Measurements from ENCODE around the gene NDUFB8.

- no peak for TF ChIP-seq POLR2A (IDR thresholded peaks at IDR 0.05; ENCODE audit: low read depth, low read length)
- no peak for TF ChIP-seq YBX1 (IDR thresholded peaks at IDR 0.05)
- TF ChIP-seq EP300 (IDR thresholded peaks at IDR 0.05; ENCODE audit: borderline replicate concordance in 1 of 2, control insufficient read depth in 1 of 2, low read depth in 2 of 2, low read length in 2 of 2) = no peak
- no peak for TF ChIP-seq E2F8 (IDR thresholded peaks at IDR 0.05; ENCODE audit: low read depth, partially characterized antibody)
- TF ChIP-seq POLR2AphosphoS5 (IDR thresholded peaks at IDR 0.05; ENCODE audit: low read length) = no peak
- TF ChIP-seq ATF3 (IDR thresholded peaks at IDR 0.05; ENCODE audit: borderline replicate concordance, extremely low read depth, low read depth, low read length) = no peak
- TF ChIP-seq YY1 (IDR thresholded peaks at IDR 0.05; ENCODE audit: low read depth, low read length) = no peak
- no peak for TF ChIP-seq SMAD5 (IDR thresholded peaks at IDR 0.05; ENCODE audit: low read depth)
- no peak for TF ChIP-seq CHD4 (IDR thresholded peaks at IDR 0.05)
- no peak for TF ChIP-seq ZNF274 (IDR thresholded peaks at IDR 0.05; ENCODE audit: insufficient read depth, insufficient read length)
- TF ChIP-seq MEF2A (IDR thresholded peaks at IDR 0.05; ENCODE audit: insufficient read depth, low read depth, low read length) = no peak
These were observed 22.3 kb downstream of the NDUFB8 start for GRCh38 chr10:100507357-100507732.

Measured in GM12878 (cell line).